ENCODE results near the gene PHF24.
"Not testable (repeated sequence)": the region's sequence is repeated elsewhere in the genome, so short reads cannot be mapped to it uniquely, and the experiment has no call there.

Gene PHF24

GRCh38 chr9:34998266-34998665, 40.2 kb downstream of the PHF24 start:
- no peak for DNase-seq

GRCh38 chr9:34999576-34999975, 41.5 kb downstream of the PHF24 start:
- DNase-seq, result no peak

- no peak for DNase-seq
These were observed 42.6 kb downstream of the PHF24 start for GRCh38 chr9:35000535-35001284.

- no peak for DNase-seq
These were observed 43.2 kb downstream of the PHF24 start for GRCh38 chr9:35001285-35001677.

- no peak for DNase-seq
These were observed 43.9 kb downstream of the PHF24 start for GRCh38 chr9:35001803-35002502.

- DNase-seq, result no peak
These were observed 44.5 kb downstream of the PHF24 start for GRCh38 chr9:35002623-35003022.

GRCh38 chr9:35004299-35004698, 46.2 kb downstream of the PHF24 start:
- not testable (repeated sequence) for DNase-seq

- no peak for DNase-seq
These were observed 52.4 kb downstream of the PHF24 start for GRCh38 chr9:35010351-35010958.

- no peak for DNase-seq
These were observed 56.4 kb downstream of the PHF24 start for GRCh38 chr9:35014517-35014916.

GRCh38 chr9:35023443-35023842, 65.4 kb downstream of the PHF24 start:
- DNase-seq, result peak in 1 of 2 donors; percentile 1

GRCh38 chr9:35026671-35027070, 68.6 kb downstream of the PHF24 start:
- DNase-seq, result no peak

- no peak for DNase-seq
These were observed 69.3 kb downstream of the PHF24 start for GRCh38 chr9:35027374-35027773.

GRCh38 chr9:35027860-35028259, 69.8 kb downstream of the PHF24 start:
- DNase-seq, result no peak

GRCh38 chr9:35028341-35028740, 70.3 kb downstream of the PHF24 start:
- DNase-seq, result no peak

GRCh38 chr9:35029241-35029640, 71.2 kb downstream of the PHF24 start:
- no peak for DNase-seq

- DNase-seq, result no peak
These were observed 71.8 kb downstream of the PHF24 start for GRCh38 chr9:35029852-35030251.
